Transverse colon (tissue), 4 donors: ENCODE measurements around the gene BTBD19.

Source experiments
- CTCF ChIP-seq, 5 experiments: fragments of 200-600 bp in 3 of 5; fragments of 450-650 bp in 2 of 5; sonication (generic) in 3 of 5; IDR thresholded peaks; 1 replicate in 2 of 5; 2 replicates in 3 of 5; pipeline ENCODE4 v1.5.1; 2016 to 2017; ENCODE audit warnings: antibody characterized with exemption in 5 of 5, inconsistent platforms in 3 of 5, mild to moderate bottlenecking in 2 of 5, moderate library complexity in 1 of 5
- POLR2AphosphoS5 ChIP-seq, 3 donors: sonication (generic); formaldehyde crosslinking; IDR thresholded peaks; one replicate each; pipeline ENCODE4 v1.6.1; 2016; ENCODE audit warnings: antibody characterized with exemption in 3 of 3

GRCh38 chr1:44759077-44759476 lies 49.2 kb upstream of the BTBD19 start:
- TF ChIP-seq CTCF (IDR thresholded peaks at IDR 0.05): no peak
- no peak for TF ChIP-seq POLR2AphosphoS5 (IDR thresholded peaks at IDR 0.05)
